ENCODE results near the gene SLC37A4.

GRCh38 chr11:119006656-119007055, 24.0 kb downstream of the SLC37A4 start:
- TF ChIP-seq POLR2A (IDR thresholded peaks at IDR 0.05; ENCODE audit: low read length) (no peak), KDM5A (IDR thresholded peaks at IDR 0.05) (no peak), CTCF (IDR thresholded peaks at IDR 0.05) (no peak), MAFK (IDR thresholded peaks at IDR 0.05; ENCODE audit: partially characterized antibody) (no peak), SMC3 (IDR thresholded peaks at IDR 0.05) (no peak), RCOR1 (IDR thresholded peaks at IDR 0.05; ENCODE audit: low read depth, low read length) (no peak), RFX5 (IDR thresholded peaks at IDR 0.05) (no peak), NR3C1 (IDR thresholded peaks at IDR 0.05) (no peak), JUN (IDR thresholded peaks at IDR 0.05) (no peak), USF2 (IDR thresholded peaks at IDR 0.05) (no peak)
- TF ChIP-seq, protein P1, sequence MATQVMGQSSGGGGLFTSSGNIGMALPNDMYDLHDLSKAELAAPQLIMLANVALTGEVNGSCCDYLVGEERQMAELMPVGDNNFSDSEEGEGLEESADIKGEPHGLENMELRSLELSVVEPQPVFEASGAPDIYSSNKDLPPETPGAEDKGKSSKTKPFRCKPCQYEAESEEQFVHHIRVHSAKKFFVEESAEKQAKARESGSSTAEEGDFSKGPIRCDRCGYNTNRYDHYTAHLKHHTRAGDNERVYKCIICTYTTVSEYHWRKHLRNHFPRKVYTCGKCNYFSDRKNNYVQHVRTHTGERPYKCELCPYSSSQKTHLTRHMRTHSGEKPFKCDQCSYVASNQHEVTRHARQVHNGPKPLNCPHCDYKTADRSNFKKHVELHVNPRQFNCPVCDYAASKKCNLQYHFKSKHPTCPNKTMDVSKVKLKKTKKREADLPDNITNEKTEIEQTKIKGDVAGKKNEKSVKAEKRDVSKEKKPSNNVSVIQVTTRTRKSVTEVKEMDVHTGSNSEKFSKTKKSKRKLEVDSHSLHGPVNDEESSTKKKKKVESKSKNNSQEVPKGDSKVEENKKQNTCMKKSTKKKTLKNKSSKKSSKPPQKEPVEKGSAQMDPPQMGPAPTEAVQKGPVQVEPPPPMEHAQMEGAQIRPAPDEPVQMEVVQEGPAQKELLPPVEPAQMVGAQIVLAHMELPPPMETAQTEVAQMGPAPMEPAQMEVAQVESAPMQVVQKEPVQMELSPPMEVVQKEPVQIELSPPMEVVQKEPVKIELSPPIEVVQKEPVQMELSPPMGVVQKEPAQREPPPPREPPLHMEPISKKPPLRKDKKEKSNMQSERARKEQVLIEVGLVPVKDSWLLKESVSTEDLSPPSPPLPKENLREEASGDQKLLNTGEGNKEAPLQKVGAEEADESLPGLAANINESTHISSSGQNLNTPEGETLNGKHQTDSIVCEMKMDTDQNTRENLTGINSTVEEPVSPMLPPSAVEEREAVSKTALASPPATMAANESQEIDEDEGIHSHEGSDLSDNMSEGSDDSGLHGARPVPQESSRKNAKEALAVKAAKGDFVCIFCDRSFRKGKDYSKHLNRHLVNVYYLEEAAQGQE (IDR thresholded peaks at IDR 0.05), result no peak
- TF ChIP-seq, protein P2, sequence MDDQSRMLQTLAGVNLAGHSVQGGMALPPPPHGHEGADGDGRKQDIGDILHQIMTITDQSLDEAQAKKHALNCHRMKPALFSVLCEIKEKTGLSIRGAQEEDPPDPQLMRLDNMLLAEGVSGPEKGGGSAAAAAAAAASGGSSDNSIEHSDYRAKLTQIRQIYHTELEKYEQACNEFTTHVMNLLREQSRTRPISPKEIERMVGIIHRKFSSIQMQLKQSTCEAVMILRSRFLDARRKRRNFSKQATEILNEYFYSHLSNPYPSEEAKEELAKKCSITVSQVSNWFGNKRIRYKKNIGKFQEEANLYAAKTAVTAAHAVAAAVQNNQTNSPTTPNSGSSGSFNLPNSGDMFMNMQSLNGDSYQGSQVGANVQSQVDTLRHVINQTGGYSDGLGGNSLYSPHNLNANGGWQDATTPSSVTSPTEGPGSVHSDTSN (IDR thresholded peaks at IDR 0.05), result no peak

Measured in A549 (cell line).